ENCODE data around the gene HDHD5.

GRCh38 chr22:17120711-17121232 is 38.3 kb downstream of the HDHD5 start:
- no peak for TF ChIP-seq EZH2phosphoT487 (IDR thresholded peaks at IDR 0.05; ENCODE audit: low read depth)
- no peak for TF ChIP-seq CTCF (IDR thresholded peaks at IDR 0.05; ENCODE audit: low read depth, low read length)
